HG03432 (cell line): ENCODE data around the gene PSPH.
"Not testable (repeated sequence)": the region's sequence is repeated elsewhere in the genome, so short reads cannot be mapped to it uniquely, and the experiment has no call there.

Experiments used
- ATAC-seq: cut with Tn5 transposase; IDR thresholded peaks from one replicate; pipeline ENCODE4 v1.9.1; 2021; ENCODE audit warnings: mild to moderate bottlenecking, moderate library complexity; ENCODE audit not compliant: unreplicated experiment

The PSPH gene

DNA sequence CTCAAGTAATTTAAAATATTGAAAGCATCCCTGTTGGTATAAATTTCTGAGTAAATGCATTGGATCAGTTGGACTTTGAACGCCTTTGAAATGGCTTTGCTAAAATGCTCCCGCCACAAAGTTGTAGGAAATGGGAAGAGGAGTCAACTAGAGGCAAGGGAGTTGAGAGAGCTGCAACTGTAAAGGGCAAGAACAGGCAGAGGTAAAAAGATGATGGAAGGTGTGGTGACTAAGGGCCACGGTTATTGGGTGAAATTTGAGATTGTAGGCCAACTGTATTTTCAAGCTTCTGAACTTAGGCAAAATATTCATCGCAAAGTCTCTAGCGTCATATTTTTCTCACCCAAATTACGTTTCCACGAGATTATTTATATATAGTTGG, 12.2 kb upstream of the PSPH start:
- no peak for ATAC-seq

DNA sequence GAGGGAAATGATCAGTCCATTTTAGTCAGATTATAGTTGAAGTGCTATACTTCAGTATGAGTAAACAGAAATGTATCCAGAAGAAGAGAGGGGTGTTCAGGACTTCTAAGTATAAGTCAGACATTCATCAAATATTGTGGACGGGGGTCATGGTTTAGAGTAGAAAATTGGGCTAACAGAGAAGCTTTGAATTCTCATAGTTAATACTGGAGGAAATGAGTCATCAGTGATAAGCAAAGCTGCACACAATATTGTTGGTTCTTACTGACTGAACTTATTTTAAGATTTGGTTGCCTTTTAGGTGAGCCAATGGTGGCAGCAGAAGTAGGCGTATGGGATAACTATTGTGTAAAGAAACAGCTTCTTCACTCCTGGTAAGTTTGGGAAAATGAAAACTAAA, 11.1 kb upstream of the PSPH start:
- ATAC-seq: no peak

DNA sequence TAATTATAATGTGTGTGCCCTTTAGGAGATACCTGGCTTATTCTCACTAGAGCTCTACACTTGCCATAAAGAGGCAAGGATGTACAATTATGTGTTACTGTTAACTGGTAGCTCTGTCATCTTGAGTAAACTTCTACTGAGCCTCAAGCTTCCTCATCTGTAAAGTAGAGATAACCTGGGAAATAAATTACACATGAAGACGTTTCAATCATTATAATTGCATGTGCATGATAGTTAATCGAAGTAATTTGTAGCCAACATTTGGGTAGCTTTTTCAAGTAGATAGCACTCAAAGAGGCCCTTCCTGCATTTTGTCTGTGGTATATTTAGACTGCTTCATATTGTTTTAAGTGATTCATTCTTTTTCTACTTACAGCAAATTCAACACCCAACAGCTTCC, 2.7 kb upstream of the PSPH start:
- ATAC-seq: no peak

DNA sequence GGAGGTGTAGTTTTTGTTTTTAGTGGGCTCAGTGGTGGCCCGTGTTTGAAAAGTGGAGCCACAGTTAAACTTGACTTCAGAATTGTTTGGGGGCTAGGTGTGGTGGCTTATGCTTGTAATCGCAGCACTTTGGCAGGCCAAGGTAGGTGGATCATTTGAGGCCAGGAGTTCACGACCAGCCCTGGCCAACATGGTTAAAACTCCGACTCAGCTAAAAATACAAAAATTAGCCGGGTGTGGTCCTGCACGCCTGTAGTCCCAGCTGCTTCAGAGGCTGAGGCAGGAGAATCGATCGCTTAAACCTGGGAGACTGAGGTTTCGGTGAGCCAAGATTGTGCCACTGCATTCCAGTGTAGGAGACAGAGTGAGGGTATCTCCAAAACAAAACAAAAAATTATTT, 2.1 kb upstream of the PSPH start:
- no peak for ATAC-seq

DNA sequence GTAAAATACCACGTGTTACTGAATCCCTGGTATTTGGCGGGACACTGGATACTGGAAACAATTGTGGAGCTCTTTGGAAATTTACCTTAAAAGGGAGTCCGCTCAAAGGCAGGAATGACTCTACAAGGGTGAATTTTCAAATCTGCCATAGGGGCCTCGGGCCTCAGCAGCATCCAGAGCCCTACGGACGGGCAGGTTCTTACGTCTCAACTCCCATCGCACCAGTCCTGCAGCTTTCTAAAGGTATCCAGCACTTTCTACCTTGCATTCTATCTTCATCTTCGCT, 248 bp downstream of the PSPH start:
- no peak for ATAC-seq

DNA sequence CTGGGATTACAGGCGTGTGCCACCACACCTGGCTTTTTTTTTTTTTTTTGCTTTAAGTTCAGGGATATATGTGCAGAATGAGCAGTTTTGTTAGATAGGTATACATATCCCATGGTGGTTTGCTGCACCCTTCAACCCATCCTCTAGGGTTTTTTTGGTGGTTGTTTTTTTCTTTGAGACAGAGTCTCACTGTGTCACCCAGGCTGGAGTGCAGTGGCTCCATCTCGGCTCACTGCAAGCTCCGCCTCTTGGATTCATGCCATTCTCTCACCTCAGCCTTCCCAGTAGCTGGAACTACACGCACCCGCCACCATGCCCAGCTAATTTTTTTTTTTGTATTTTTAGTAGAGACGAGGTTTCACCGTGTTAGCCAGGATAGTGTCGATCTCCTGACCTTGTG, 2.5 kb downstream of the PSPH start:
- ATAC-seq: not testable (repeated sequence)

DNA sequence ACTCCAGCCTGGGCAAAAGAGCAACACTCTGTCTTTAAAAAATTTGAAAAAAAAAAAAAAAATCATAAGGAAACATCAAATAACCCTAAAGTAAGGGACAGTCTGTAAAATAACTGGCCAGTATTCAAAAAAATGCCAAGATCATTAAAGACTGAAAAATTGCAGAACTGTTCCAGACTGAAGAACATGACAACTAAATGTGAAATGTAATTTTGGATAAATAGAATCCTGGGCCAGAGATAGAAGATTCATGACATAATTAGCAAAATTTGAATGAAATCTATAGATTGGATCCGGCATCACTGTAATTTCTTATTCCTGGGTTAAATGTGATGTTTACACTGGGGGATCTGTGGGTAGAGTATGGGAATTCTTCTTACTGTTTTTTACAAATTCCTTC, 3.0 kb downstream of the PSPH start:
- no peak for ATAC-seq

DNA sequence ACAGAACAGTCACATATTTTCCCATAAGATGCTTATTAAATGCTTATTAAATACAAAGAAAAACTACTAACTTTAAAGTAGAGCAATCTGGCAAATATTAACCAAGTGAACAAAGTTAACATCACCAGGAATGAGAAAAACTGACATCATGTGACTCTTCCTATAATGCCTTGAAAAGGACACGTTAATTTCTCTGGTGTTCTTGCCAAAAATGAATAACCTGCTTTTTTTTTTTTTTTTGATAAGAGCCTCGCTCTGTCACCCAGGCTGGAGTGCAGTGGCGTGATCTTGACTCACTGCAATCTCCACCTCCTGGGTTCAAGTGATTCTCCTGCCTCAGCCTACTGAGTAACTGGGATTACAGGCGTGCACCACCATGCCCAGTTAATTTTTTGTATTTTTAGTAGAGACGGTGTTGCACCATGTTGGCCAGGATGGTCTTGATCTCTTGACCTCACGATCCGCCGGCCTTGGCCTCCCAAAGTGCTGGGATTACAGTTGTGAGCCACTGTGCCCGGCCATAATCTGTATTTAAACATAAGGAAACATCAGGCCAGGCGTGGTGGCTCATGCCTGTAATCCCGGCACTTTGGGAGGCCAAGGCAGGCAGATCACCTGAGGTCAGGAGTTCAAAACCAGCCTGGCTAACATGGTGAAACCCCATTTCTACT, 3.7 kb downstream of the PSPH start:
- not testable (repeated sequence) for ATAC-seq

DNA sequence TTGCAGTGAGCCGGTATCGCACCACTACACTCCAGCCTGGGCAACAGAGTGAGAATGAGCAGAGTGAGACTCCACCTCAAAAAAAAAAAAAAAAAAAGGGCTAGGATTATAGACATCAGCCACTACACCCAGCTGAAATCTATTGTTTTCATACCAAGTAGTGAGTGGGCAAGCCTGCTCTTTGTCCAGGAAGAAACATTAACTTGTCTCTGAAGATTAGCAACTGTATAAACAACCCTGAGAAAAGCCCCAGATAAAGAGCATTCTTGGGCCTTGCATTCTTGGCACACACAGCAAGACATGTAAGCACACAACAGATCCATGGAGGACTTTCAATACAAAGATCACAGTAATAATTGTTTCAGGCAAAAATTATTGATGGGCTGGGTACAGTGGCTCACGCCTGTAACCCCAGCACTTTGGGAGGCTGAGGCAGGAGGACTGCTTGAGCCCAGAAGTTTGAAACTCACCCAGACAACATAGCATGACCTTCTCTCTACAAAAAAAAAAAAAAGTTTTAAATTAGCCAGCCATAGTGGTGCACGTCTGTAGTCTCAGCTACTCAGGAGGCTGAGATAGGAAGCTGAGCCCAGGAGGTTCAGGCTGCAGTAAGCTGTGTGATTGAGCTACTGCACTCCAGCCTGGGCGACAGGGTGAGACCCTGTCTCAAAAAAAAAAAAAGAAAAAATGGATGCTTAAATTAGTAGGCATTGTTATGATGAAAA, 4.4 kb downstream of the PSPH start:
- ATAC-seq: no peak

DNA sequence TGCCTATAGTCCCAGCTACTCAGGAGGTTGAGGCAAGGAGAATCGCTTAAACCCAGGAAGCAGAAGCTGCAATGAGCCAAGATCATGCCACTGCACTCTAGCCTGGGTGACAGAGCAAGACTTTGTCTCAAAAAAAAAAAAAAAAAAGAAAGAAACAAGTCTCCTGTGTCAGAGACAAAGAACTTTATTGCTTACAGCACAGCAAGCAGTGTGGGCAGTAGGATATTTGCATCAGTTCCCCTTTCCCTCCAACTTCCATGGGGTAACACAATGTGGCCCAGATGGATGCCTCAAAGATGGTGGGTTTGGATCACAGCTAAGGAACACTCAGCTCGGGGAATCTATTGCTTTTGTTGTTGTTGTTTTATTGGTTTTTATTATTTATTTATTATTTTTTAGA, 5.5 kb downstream of the PSPH start:
- not testable (repeated sequence) for ATAC-seq

DNA sequence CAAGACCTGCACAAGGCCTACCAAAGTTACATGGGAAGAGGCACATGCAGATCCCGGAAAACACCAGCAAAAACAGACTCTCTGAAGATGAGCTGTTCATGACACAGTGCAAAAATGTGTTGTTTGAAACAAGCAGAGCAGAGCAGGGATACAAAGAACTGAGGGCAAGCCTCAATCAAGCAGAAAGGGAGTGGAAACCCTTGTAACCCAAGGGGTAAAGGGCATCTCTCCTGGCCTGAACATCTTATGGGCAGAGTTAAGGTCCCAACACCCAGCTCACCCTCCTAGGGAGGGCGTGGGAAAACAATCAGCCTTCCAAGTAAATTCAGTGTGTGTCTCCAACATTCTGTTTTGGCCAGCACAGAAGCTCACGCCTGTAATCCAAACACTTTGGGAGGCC, 10.5 kb downstream of the PSPH start:
- ATAC-seq: no peak

DNA sequence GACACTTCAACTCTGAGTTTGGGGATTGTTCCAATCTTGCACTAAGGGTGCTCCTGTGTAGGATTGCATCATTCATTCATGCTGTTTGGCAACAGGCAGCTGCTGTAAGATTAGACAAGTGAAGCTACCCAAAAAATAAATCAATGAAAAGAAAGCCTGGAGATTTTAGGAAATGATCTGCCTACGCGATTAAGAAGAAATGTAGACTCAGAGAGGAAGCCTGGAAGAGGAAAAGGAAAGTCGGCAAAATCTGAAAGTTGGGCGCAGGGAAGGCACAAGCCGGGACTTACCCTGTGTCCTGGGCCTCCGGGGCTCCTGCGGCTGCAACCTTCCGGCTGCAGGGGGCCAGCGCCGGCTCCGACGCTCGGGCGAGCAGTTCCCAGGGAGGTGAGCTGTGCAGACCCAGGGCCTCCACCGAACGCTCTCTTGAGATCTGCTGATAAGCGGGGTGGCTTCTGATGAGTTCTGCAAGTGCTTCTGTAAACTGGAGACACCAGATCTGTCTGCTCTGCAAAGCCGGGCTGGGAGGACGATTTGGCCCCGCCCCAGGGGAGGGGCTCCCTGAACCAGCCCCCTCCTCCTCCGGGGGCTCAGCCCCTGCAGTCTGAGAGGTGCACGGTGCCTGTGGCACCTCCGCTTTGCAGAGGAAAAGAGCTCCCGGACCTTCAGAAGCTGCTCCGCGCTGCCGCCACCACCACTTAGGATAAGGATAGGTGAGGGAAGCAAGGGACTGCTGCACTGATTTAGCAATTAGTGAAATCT, 17.4 kb downstream of the PSPH start:
- ATAC-seq: peak; percentile 99

DNA sequence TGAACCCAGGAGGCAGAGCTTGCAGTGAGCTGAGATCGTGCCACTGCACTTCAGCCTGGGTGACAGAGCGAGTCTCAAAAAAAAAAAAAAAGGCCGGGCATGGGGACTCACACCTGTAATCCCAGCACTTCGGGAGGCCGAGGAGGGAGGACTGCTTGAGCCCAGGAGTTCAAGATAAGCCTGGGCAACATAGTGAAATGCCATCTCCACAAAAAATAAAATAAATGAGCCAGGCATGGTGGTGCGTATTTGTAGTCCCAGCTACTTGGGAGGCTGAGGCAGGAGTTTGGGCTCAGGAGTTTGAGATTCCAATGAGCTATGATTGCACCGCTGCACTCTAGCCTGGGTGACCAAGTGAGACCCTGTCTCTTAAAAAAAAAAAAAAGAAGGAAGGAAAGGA, 18.7 kb downstream of the PSPH start:
- not testable (repeated sequence) for ATAC-seq

DNA sequence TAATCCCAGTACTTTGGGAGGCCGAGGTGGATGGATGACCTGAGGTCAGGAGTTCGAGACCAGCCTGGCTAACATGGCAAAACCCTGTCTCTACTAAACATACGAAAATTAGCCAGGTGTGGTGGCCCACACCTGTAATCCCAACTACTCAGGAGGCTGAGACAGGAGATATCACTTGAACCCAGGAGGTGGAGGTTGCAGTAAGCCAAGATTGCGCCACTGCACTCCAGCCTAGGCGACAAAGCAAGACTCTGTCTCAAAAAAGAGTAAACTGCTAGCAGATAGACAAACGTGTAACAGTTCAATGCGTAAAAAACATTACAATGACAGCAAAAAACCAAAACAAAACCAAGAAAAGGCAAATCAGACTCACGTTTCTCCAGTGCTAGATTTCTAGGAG, 19.7 kb downstream of the PSPH start:
- ATAC-seq: not testable (repeated sequence)

DNA sequence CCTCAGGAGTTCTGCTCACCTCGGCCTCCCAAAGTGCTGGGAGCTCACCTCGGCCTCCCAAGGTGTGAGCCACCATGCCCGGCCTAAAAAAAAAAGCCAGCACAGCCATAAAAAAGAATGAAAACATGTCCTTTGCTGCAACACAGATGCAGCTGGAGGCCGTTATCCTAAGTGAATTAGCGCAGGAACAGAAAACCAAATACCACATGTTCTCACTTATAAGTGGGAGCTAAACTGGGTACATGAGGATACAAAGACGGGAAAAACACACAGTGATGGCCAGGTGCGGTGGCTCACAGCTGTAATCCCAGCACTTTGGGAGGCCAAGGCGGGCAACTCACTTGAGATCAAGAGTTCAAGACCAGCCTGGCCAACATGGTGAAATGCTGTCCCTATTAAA, 20.9 kb downstream of the PSPH start:
- no peak for ATAC-seq

DNA sequence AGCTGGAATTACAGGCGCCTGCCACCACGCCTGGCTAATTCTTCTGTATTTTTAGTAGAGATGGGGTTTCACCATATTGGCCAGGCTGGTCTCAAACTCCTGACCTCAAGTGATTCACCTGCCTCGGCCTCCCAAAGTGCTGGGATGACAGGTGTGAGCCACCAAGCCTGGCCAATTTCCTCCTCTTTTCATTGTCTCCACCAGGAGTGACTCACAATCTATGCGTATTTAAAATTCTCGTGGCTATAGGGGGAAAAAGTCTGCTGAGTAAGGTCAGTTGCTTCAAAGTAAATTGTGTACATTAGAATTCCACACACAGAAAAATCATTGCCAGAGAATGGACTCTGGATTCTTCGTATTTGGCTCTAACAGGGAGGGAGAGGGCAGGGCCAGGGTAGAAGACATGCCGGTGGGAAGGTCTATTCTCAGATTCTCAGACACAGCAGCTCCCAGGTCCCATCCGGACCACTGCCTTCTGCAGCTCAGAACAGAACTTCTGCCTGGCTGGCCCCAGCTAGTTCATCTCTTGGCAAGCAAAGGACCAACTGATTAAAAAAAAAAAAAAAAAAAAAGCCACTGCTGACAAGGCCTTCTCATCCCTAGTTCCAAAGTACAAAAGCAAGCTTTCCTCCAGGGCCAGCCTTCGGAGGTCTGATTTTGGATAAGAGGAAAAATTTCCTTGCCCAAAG, 22.2 kb downstream of the PSPH start:
- ATAC-seq: no peak

DNA sequence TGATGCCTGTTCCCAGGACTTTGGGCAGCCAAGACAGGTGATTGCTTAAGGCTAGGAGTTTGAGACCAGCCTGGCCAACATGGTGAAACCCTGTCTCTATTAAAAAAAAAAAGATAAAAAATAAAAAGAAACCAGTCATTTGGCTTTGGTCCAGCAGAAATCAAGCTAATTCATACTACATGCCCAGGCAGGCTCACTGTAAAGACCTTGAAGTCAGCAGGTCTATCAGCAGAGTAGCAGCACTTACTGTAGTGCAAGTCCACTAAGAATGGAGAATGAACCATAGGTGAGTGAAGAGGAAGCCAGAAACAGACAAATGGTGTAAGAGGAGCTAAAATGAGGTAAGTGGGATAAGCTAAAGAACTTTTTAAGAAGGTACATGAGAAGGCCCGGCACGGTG, 24.7 kb downstream of the PSPH start:
- ATAC-seq: no peak

DNA sequence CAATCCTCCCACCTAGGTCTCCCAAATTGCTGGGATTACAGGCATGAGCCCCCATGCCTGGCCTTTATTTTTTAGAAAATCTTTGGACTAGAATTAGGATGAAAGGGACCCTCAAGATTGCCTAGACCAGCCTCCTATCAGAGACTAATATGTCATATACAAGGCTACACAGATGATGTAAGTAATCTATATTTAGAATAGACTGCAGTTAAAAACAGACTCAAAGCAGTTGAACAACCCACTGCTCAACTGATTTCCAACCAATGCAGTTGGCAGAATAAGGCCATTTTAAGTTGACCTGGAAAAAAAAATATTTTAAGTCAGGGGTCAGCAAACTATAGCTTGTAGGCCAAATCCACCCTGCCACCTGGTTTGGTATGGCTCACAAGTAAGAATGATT, 27.7 kb downstream of the PSPH start:
- no peak for ATAC-seq

DNA sequence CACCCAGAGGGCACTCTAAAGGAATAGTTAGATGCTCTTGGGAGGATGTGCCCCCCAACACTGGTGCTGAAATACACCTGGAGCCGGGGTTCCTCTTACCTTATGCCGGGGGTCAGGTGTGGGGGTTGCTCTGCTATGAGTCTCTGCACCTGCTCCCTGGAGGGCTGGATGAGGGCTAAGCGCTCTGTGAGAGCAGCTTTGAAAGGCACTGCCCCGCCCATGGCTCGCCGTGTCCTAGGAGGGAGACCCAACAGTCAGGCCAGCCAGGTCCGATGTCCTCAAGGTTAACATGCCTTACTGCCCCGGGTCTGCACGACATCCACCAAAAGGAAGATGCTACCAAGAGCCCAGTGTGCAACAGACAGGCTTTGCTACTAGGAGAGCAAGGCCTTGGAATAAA, 31.7 kb downstream of the PSPH start:
- ATAC-seq: no peak

DNA sequence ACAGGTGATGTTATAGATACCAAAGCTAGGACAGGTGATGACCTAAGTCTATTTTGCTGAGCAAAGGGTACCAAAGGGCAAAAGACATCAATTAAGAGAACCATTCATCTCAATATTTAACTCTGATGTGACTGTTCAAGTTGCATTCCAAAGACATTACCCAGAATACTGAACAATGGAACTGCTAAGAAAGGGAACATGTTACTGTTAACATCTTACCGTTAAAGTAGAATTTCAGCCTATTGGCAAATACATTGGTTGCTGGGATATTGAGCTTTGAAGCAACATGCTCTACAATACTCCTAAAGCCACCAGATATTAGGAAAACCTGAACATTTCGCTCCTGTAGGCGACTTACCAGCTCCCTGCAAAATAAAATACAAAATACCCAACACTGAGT, 34.2 kb downstream of the PSPH start:
- ATAC-seq: not testable (repeated sequence)

DNA sequence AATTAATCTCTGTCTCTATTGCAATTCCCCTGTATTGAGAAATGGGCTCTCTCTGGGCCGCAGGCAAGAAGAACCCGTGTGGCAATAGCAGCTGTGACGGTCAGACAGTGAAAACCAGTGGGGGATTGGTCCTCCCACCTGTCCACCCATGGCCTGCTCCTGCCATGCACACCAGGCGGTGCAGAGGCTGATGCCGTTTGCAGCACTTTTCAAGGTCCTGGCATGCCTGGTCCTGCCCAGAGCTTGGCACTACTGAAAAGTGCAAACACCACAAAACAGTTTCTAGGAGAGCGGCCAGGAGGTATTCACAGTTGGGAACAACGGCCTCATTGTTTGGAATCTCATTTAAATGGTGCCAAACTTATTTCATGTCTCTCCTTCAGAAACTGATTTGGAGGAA, 41.5 kb downstream of the PSPH start:
- no peak for ATAC-seq

DNA sequence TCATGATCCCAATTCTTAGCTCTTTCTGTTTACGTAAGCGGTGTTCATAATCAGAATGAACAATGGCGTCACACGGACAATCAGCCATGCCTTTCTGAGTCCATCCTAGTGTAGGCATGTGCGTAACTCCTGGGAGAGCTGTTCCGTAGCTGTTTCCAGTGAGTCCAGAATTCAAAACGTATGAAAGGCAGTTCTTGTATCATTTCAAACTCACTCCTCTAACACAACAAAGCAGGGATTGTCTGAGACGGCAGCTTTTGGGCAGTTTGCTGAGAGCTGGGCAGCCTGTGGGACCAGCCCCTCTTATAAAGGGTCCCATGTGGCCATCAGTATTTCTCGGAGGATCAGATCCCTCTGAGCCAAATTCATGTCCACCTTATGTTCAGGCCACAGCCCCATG, 43.4 kb downstream of the PSPH start:
- ATAC-seq: no peak
